Suprapubic skin (tissue), 3 donors: ENCODE data around the gene MAS1L.

Experiments
- CTCF ChIP-seq, 2 donors: fragments of 200-600 bp in 1 of 2; fragments of 450-650 bp in 1 of 2; sonication (generic) in 1 of 2; IDR thresholded peaks; one replicate each; pipeline ENCODE4 v1.5.1; 2016 to 2019; ENCODE audit warnings: antibody characterized with exemption in 2 of 2, mild to moderate bottlenecking in 1 of 2, moderate library complexity in 1 of 2
- POLR2A ChIP-seq, 2 donors: fragments of 450-650 bp; IDR thresholded peaks; one replicate each; pipeline ENCODE4 v1.6.1; 2017; ENCODE audit warnings: antibody characterized with exemption in 2 of 2, mild to moderate bottlenecking in 2 of 2, moderate library complexity in 2 of 2

- TF ChIP-seq CTCF (IDR thresholded peaks at IDR 0.05) (no peak), POLR2A (IDR thresholded peaks at IDR 0.05) (no peak)
These were observed 18.1 kb upstream of the MAS1L start for GRCh38 chr6:29505808-29506207.
